Central memory CD8-positive, alpha-beta T cell (primary cell): ENCODE data around the gene LIG1.
A peak's percentile ranks its signal among the peaks of the same experiment; 100 is the strongest.
"Not testable (repeated sequence)": the region's sequence is repeated elsewhere in the genome, so short reads cannot be mapped to it uniquely, and the experiment has no call there.

Source experiments
- ATAC-seq: fragments of 150-1000 bp; cut with Tn5 transposase; replicated peaks from 2 replicates; pipeline ENCODE4 v1.10.0; 2022; ENCODE audit warnings: mild to moderate bottlenecking, moderate FRiP score, moderate number of reproducible peaks; ENCODE audit not compliant: poor library complexity, severe bottlenecking; ENCODE audit errors: extremely low read depth
- DNase-seq, 2 donors: peaks; one replicate each; pipeline ENCODE4 v3.0.0; 2021; ENCODE audit warnings: low spot score in 2 of 2
- H3K27ac Mint-ChIP-seq: one replicate; pipeline ENCODE4 v1.8.0; 2022; ENCODE audit warnings: low read depth, mild to moderate bottlenecking, moderate library complexity, mixed read lengths
- H3K27me3 Mint-ChIP-seq: one replicate; pipeline ENCODE4 v1.8.0; 2022; ENCODE audit warnings: mixed read lengths
- H3K36me3 Mint-ChIP-seq: one replicate; pipeline ENCODE4 v1.8.0; 2022; ENCODE audit warnings: mild to moderate bottlenecking, moderate library complexity, mixed read lengths; ENCODE audit not compliant: insufficient read depth
- H3K4me1 Mint-ChIP-seq: one replicate; pipeline ENCODE4 v1.8.0; 2022; ENCODE audit warnings: mixed read lengths
- H3K4me3 Mint-ChIP-seq: one replicate; pipeline ENCODE4 v1.8.0; 2022; ENCODE audit warnings: mild to moderate bottlenecking, moderate library complexity, mixed read lengths
- H3K9me3 Mint-ChIP-seq: one replicate; pipeline ENCODE4 v1.8.0; 2022; ENCODE audit warnings: mixed read lengths

LIG1 gene

GRCh38 chr19:48108997-48109782 lies 61.0 kb downstream of the LIG1 start:
- DNase-seq (no peak), ATAC-seq (no peak)
- Mint-ChIP-seq H3K9me3 (no peaks in the 10 kb centered on the region), H3K4me1 (peaks cover 5% of the 10 kb centered on the region), H3K4me3 (peak overlapping the region; percentile 18), H3K27me3 (peaks cover 7% of the 10 kb centered on the region), H3K36me3 (peaks cover 7% of the 10 kb centered on the region), H3K27ac (no peak overlapping the region)

- Mint-ChIP-seq H3K4me3 (no peak overlapping the region), H3K9me3 (no peaks in the 10 kb centered on the region), H3K4me1 (no peaks in the 10 kb centered on the region), H3K36me3 (no peaks in the 10 kb centered on the region), H3K27me3 (peaks cover 7% of the 10 kb centered on the region), H3K27ac (no peak overlapping the region)
- DNase-seq (no peak), ATAC-seq (no peak)
These were observed 66.2 kb downstream of the LIG1 start for GRCh38 chr19:48103922-48104321.

GRCh38 chr19:48102870-48103751 lies 67.0 kb downstream of the LIG1 start:
- H3K27ac Mint-ChIP-seq = no peak overlapping the region
- no peak for DNase-seq
- H3K27me3 Mint-ChIP-seq = peaks cover 6% of the 10 kb centered on the region

DNA sequence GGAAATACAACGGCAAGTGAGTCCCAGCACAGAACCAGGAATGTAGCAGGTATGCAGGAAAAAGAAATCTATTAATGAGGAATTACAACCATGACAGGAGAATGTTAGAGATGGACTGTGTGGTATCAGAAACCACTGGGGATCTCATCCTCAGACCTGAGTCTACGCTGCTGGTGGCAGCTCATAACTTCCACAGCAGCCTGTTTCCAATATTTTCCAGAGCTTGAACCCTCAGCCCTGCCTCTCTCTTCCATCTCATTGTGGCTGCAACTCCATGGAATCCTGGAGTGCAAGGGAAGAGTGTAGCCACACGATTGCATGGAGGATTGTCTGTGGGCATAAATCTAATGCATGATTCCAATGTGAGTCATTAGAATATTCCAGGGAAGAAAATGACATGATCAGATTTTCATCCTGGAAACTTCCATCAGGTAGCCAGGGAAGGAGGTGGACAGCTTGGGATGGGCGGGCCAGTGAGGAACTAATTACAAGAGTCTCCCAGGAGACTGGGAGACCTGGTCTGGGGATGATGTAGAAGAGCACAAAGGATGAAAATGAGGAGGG lies 74.5 kb downstream of the LIG1 start:
- DNase-seq (no peak), ATAC-seq (no peak)
- no peaks in the 10 kb centered on the region for H3K36me3 Mint-ChIP-seq
- H3K27me3 Mint-ChIP-seq = peaks cover 21% of the 10 kb centered on the region
- H3K4me3 Mint-ChIP-seq = no peak overlapping the region
- H3K4me1 Mint-ChIP-seq = no peaks in the 10 kb centered on the region
- H3K27ac Mint-ChIP-seq = no peak overlapping the region
- H3K9me3 Mint-ChIP-seq = peaks cover 8% of the 10 kb centered on the region

More at GRCh38 chr19:48102870-48103751, 67.0 kb downstream of the LIG1 start:
- Mint-ChIP-seq H3K4me3 (no peak overlapping the region), H3K4me1 (no peaks in the 10 kb centered on the region), H3K36me3 (no peaks in the 10 kb centered on the region), H3K9me3 (no peaks in the 10 kb centered on the region)
- no peak for ATAC-seq

DNA sequence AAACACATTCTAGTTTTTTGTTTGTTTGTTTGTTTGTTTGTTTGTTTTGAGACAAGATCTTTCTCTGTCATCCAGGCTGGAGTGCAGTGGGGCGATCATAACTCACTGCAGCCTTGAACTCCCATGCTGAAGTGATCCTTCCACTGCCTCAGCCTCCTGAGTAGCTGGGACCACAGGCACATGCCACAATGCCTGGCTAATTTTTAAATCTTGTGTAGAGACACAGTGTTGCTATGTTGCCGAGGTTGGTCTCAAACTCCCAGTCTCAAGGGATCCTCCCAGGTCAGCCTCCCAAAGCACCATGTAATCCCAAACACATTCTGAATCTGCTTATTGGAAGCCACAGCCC lies 75.3 kb downstream of the LIG1 start:
- H3K27ac Mint-ChIP-seq = no peak overlapping the region

GRCh38 chr19:48094129-48094854 lies 75.9 kb downstream of the LIG1 start:
- H3K4me1 Mint-ChIP-seq = no peaks in the 10 kb centered on the region
- no peak for DNase-seq
- H3K4me3 Mint-ChIP-seq = no peak overlapping the region
- ATAC-seq = no peak
- peaks cover 8% of the 10 kb centered on the region for H3K9me3 Mint-ChIP-seq
- peaks cover 35% of the 10 kb centered on the region for H3K27me3 Mint-ChIP-seq
- H3K27ac Mint-ChIP-seq = no peak overlapping the region
- no peaks in the 10 kb centered on the region for H3K36me3 Mint-ChIP-seq

More for the DNA sequence above, 75.3 kb downstream of the LIG1 start:
- no peak for DNase-seq
- no peak for ATAC-seq
- Mint-ChIP-seq H3K36me3 (no peaks in the 10 kb centered on the region), H3K4me1 (no peaks in the 10 kb centered on the region), H3K27me3 (peaks cover 30% of the 10 kb centered on the region), H3K9me3 (peaks cover 8% of the 10 kb centered on the region), H3K4me3 (no peak overlapping the region)

- H3K4me1 Mint-ChIP-seq, H3K9me3 Mint-ChIP-seq, DNase-seq, ATAC-seq, H3K36me3 Mint-ChIP-seq, H3K4me3 Mint-ChIP-seq, H3K27ac Mint-ChIP-seq: not testable (repeated sequence)
- H3K27me3 Mint-ChIP-seq = peaks cover 57% of the 10 kb centered on the region
These were observed 78.9 kb downstream of the LIG1 start for GRCh38 chr19:48091111-48091718.

DNA sequence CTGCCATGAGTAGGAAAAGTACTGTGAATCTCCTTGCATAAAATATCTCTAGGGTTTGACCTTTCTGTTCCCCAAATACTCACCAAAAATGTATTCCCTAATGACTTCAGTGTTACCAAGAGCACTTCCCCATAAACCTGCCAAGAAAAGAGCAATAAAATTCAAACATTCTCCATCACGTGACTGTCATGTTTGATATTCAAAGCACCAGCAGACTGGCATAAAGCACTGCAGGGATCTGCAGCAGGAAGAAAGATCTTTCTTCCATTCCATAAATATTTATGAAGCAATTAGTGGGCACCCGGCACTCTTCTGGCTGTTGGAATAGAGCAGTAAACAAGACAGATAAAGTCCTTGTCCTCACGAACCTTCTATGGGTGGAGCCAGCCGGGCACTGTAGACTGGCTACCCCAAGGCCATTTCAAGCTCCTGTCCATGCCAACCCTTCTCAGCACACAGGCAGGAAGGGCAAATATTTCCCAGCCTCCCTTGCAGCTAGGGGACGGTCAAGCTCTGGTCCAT lies 79.8 kb downstream of the LIG1 start:
- Mint-ChIP-seq H3K4me1 (no peaks in the 10 kb centered on the region), H3K36me3 (no peaks in the 10 kb centered on the region), H3K27me3 (peaks cover 57% of the 10 kb centered on the region), H3K27ac (no peak overlapping the region), H3K4me3 (no peak overlapping the region), H3K9me3 (peaks cover 8% of the 10 kb centered on the region)
- ATAC-seq (no peak), DNase-seq (no peak)

- H3K9me3 Mint-ChIP-seq, H3K36me3 Mint-ChIP-seq, H3K27ac Mint-ChIP-seq, DNase-seq, ATAC-seq, H3K4me1 Mint-ChIP-seq, H3K4me3 Mint-ChIP-seq: not testable (repeated sequence)
- H3K27me3 Mint-ChIP-seq = peaks cover 54% of the 10 kb centered on the region
These were observed 81.2 kb downstream of the LIG1 start for GRCh38 chr19:48088991-48089390.

- Mint-ChIP-seq H3K27me3 (peaks cover 47% of the 10 kb centered on the region), H3K9me3 (no peaks in the 10 kb centered on the region), H3K4me3 (no peak overlapping the region), H3K27ac (no peak overlapping the region), H3K36me3 (no peaks in the 10 kb centered on the region), H3K4me1 (no peaks in the 10 kb centered on the region)
- DNase-seq = no peak
- no peak for ATAC-seq
These were observed 84.0 kb downstream of the LIG1 start for GRCh38 chr19:48085904-48086864.

- H3K9me3 Mint-ChIP-seq = no peaks in the 10 kb centered on the region
- no peak overlapping the region for H3K4me3 Mint-ChIP-seq
- no peaks in the 10 kb centered on the region for H3K36me3 Mint-ChIP-seq
- H3K27ac Mint-ChIP-seq = no peak overlapping the region
- no peak for ATAC-seq
- no peak for DNase-seq
- H3K4me1 Mint-ChIP-seq = no peaks in the 10 kb centered on the region
- peaks cover 44% of the 10 kb centered on the region for H3K27me3 Mint-ChIP-seq
These were observed 85.1 kb downstream of the LIG1 start for GRCh38 chr19:48085076-48085475.
